Activated CD4-positive, alpha-beta T cell treated with anti-CD3 and anti-CD28 coated beads, Interleukin-2, amount 50 U/mL, for 24 hours (primary cell): ENCODE data around the gene SUPT5H.

Experiments used
- DNase-seq, 2 donors: peaks; one replicate each; pipeline ENCODE4 v3.0.0-alpha.2; 2020; ENCODE audit warnings: low read depth in 1 of 2, low spot score in 1 of 2

Gene SUPT5H

DNA sequence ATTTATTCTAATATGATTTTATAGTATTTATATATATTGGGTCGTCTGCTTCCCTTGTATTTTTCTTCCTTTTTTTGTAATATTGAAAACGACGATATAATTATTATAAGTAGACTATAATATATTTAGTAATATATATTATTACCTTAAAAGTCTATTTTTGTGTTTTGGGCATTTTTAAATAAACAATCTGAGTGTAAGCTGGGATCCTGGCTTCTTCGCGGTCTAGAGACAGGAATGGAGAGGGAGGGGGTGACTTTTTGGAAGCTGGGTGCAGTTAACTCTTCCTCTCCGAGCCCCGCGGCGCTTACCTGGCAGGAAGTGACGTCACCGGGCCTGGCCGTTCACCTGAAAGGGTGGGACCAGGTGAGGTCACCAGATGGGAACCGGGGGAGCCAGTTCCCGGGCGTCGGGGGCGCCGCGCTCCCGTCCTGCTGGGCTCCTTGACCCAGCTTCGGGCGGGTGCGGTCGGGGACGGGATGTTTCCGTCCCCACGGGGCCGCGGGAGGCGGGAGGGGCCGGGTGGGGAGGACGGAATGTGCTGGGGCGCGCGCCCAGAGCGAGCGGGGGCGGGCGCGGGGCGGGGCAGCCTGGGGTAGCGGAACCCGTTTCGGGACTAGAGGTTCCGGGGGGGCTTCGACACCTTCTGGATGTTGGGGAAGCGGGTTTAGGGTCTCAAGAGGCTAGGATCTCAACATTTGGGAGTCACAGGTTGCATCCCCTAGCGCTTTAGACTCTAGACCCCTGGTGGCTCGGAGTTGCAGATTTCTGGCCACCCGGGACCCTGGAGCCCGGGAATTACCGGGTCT lies 36.0 kb upstream of the SUPT5H start:
- DNase-seq: peak in 1 of 2 donors; percentile 65

DNA sequence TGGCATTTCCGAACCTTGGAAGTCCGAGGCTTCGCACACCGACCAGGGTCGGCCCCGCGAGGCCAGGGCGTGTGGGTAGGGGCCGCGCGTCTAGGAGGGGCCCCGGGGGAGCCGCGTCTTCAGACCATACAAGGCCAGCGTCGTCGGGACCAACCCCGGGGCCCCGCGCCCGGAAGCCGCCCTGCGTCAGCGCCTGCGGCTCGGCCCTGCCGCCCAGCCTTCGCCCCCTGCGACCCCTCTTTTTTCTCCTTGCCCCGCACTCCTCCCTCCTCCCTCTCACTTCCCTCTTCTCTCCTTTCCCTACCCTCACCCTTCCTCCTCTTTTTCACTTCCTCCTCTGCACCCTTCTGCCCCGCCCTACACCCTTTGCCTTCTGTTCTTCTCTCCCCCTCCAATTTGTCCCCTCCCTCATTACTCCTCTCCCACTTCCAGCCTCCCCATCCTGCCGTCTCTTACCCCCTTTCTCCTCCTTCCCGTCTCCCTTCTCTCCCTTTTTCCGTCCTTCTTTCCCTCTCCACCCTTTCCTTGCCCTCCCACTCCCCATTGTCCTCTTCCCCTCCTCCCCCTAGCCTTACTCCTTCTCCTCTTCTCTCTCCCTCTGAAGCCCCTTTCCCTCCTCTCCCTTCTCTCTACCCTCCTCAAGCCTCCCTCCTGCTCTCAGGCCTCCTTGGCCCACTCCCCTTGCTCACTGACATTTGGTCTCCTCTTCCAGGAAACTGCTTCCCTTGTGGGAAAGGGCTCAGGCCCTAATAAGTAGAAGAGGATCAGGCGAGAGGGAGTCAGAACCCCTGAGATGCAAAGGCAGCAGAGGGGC lies 35.2 kb upstream of the SUPT5H start:
- DNase-seq: no peak

DNA sequence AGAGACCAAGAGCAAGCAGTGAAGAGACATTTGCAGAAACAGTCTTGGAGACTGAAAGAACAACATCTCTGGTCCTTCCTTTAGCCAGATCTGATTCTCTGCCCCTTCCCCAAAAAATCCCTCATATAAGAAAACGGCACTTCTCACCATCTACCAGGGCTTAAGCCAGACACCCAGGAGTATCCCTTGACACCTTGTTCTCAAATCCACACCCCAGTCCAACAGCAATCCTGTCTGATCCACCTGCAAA lies 34.6 kb upstream of the SUPT5H start:
- DNase-seq: no peak

DNA sequence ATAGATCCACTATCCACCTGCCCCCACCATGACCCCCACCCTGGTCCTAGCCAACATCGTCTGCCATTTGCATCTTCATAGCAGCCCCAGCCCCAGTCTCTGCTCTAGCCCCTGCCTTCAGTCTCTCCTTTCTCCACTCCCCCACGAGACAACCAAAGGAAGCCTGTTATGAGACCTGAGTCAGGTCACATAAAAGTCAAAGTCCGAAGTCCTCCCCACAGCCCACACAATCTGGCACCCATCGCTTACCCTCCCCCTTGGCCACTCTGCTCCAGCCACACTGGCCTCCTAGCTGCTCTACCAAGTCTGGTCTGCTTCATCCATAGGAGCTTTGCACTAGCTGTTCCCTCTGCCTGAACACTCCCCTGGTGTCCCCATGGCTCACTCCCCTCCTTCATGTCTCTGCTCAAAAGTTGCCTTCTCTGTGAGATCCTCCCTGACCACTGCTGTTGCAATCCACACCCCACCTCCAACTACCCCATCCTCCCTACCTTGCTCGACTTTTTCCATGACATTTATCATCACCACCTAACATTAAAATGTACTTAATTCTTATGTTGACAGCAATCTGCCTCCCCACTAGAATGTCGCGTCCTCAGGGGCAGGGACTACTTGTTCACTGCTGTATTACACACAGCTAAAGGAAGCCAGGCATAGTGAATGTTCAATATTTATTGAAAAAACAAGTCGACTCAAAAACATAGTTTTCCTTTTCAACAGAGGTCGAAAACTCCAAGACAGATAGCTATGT lies 34.1 kb upstream of the SUPT5H start:
- no peak for DNase-seq

DNA sequence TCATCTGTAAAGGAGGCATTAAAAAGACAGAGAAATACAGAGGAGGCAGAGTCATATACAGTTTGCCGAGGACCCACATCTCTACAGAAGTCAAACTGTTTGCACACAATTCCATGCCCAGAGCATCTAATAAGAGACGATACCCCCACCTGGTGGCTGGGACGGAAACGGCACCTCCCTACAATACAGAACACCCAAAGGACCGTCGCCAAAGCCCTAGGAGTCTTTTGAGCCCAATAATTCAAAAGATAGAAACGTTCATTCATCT lies 33.6 kb upstream of the SUPT5H start:
- peak; percentile 69 to 91 for DNase-seq

DNA sequence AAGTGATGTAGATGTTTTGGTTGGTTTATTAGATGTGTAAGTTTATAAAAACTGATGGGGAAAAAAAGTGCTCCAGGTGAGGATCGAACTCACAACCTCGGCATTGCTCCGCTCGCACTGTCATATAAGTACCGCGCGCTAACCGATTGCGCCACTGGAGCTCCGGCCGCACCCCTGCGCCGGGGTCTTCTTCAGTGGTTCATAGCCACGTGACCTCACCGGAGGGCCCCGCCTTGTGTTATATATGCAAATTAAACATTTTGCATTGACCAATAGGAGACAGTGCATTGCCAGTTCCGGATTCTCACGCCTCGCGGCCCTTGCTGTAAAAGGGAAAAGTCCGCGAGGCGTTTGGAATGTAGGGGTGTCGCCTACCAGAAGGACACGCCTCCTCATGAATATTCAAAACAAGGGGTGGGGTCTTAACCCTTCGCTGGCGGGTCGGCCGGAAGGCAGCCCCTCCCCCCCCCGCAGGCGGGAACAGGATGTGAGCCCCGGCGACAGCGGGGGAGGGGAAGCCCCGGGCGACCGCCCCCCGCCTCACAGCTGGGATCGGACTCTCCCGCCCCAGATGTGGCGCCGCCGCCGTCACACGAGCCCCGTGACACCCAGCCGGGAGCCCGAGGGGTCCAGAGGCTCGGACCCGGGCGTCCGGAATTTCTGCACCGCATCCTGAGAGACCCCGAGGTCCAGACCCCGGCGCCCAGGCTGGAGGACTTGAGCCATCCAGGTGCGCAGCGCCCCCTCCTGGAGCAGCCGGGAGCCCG lies 33.1 kb upstream of the SUPT5H start, which contains the start of gene PLEKHG2:
Gene PLEKHG2, plus strand, starts transcription at position 570 of the 767 bp plus-strand sequence. CDS start 1,418 bp downstream, outside the sequence.
- DNase-seq: peak; percentile 96 to 100

DNA sequence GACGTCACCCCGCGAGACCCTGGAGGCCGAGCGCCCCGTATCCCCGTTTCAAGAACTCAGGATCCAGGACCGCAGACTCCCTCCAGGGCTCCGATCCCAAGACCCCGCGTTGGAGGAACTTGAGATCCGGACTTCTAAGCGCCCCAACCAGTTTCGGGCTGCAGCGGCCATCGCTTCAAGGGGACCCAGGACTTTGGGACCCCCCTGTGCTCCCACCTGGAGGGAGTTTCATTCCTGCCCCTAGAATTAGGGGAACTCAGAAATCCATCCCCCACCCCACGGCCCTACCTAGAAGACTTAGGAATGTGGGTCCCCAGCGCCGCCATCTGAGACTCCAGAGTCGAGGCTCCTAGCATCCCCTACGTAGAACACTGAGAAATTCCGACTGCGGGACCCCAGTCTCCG lies 32.5 kb upstream of the SUPT5H start:
- no peak for DNase-seq

DNA sequence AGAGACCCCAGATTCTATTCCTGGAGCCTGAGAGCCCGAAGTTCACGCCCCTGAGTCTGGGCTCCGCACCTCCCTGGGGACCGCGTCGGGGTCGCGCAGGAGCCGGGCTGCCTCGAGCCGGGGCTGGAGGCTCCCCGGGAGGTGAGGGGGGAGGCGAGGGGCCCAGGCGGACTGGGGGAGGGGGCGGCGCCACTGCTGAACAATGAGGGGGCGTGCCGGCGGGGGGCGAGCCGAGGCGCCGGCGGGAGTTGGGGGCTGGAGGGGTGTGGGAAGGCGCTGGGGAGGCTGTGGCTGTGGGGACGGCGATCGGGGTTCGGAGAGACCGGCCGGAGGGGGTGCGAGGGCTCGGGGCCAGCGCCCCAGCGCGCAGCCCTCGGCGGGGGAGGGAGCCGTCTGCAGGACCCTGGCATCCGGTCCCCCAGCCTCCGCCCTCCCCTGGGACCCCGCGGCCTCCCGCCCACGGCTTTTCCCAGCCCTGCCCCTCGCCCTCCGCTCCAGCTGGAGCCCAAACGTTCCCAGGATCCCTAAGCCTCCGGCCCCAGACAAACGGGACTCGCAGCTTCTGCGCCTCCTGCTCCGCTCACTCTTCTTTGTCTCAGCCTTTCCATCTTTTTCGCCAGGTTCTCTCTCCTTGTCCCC lies 32.0 kb upstream of the SUPT5H start:
- no peak for DNase-seq

DNA sequence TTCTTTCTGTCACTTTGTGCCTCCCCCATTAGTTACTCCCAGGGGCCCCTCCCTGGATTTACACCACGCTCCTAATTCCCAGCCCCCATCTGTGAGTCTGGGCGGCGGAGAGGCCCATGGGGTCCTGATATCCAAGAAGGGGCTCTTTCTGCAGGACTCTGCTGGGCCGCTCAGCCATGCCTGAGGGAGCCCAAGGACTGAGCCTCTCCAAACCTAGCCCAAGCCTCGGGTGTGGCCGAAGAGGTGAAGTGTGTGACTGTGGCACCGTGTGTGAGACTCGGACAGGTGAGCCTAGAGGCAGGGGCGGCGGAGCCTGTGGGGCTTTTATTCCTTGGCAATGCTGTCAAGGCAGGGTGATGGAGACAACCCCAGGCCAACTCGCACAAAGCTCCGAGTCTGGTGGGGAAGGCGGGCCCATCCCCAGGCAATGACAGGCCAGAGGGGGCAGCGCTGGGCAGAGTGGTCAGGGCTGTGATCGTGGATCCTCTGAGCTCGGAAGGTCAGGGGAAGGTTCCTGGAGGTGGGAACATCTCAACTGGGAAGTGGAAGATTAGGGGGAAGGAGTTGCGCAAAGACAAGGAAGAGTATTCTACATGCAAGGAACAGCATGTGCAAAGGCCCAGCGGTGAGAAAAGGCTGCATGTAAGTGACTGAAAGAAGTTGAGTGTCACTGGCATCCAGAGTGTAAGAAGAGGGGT lies 31.3 kb upstream of the SUPT5H start:
- no peak for DNase-seq

DNA sequence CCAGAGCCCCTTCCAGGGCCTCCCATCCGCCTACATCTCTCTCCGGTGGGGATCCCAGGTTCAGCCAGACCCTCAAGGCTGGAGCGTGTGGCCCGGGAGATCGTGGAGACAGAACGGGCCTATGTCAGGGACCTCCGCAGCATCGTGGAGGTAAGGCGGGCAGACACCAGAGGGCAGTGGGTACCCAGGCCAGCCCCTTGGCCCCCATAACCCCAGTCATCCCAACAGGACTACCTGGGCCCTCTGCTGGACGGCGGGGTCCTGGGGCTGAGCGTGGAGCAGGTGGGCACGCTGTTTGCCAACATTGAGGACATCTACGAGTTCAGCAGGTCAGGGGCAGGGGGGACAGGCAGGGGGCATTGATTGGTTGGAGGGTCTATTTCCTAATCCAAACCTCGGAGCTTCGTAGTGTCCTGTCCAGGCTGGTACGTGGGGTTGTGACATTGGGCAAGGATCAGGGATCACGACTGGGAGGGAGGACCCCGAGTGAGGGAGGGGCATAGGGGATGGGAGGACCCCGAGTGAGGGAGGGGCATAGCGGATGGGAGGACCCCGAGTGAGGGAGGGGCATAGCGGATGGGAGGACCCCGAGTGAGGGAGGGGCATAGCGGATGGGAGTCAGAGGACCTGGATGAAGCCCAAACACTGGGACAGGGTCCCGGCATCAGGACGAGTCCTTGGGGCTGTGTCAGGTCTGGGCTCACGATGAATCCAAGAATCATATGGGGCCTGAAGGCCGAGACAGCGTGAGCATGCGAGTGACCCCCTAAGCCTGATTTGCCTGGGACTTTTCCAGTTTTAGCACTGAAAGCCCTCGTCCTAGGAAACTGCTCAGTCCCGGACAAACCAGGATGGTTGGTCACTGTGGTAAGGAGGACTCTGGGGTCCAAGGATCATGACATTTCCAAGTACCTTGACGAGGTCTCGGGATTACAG lies 30.0 kb upstream of the SUPT5H start:
- no peak for DNase-seq

DNA sequence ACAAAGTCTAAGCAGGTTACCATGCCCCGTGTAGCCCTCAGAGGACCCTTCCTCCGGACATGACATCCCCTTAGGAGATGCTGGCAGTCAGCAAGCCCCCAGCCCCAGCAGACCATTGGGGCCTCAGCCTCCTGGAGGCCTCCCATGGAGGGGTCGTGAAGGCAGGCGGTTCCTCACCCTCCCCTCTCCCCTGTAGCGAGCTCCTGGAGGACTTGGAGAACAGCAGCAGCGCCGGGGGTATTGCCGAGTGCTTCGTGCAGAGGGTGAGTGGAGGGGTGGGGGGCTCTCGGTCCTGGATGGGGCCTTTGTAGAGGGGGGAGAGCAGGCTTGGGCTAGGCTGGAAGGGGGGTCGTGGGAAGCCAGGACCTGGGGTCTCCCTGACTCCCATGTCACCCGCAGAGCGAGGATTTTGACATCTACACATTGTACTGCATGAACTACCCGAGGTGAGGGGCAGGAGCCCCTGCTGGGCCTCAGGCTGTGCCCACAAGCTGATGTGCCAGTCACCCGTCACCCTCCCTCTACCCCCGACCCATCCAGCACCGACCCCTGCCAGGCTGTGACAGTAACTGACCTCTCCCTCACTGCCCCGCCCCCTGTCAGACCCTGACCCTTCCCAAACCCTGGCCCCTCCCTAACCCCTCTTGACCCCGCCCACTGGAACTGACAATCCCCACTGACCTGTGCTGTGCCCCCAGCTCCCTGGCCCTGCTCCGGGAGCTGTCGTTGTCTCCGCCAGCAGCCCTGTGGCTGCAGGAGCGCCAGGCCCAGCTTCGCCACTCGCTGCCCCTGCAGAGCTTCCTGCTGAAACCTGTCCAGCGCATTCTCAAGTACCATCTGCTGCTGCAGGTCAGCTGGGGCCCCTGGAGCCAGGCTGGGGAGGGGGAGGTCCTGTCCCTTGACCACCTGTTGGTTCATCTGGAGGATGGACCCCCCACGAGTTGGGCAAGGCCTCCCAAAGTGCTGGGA lies 28.9 kb upstream of the SUPT5H start:
- no peak for DNase-seq

DNA sequence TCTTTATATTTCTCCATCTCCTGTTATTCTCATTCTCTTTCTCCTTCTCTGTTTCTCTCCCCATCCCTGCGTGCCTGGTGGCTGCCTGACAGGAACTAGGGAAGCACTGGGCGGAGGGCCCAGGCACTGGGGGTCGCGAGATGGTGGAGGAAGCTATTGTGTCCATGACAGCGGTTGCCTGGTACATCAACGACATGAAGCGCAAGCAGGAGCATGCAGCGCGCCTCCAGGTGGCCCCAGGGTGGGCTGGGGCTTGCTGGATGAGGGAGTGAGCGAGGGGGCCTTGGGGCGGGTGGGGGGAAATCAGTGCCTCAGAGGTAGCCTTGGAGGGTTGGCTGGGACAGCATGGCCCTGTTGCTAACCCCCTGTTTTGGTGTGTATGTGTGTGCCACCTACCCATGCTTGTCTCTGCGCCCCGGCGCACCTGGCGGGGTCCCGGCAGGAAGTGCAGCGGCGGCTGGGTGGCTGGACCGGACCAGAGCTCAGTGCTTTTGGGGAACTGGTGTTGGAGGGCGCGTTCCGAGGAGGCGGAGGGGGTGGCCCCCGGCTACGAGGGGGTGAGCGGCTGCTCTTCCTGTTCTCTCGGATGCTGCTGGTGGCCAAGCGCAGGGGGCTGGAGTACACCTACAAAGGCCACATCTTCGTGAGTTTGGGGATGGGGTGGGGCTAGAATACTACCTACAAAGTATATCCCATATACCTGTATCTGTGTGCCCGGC lies 27.8 kb upstream of the SUPT5H start:
- no peak for DNase-seq

DNA sequence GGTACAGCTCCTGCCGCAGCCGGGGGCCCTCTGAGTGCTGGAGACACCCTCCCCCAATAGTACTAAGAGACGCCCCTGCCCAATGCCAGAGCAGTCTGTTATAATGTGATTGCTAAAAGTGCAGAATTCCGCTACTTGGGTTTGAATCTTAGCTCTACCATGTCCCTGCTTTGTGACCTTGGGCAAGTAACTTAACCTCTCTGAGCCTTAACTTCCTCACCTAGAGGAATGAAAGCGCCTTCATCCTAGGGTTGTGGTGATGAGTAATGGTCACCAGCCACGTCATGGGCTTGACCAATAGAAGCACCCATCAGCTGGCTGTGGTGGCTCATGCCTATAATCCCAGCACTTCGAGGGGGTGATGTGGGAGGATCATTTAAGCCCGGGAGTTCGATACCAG lies 26.4 kb upstream of the SUPT5H start:
- DNase-seq: no peak

DNA sequence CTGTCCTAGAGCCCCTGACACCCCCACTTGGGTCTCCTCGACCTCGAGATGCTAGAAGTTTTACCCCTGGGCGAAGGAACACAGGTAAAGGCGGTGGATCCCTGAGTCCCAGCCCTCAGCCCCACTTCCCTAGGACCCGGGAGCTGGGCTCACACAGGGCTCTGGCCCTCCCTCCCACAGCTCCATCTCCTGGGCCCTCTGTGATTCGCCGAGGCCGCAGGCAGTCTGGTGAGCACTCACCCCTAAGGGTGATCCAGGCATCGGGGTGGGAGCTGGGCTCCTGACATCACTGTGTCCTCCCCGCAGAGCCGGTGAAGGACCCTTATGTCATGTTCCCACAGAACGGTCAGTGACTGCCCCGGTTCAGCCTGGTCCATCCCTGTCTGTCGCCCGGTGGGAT lies 24.6 kb upstream of the SUPT5H start:
- no peak for DNase-seq

DNA sequence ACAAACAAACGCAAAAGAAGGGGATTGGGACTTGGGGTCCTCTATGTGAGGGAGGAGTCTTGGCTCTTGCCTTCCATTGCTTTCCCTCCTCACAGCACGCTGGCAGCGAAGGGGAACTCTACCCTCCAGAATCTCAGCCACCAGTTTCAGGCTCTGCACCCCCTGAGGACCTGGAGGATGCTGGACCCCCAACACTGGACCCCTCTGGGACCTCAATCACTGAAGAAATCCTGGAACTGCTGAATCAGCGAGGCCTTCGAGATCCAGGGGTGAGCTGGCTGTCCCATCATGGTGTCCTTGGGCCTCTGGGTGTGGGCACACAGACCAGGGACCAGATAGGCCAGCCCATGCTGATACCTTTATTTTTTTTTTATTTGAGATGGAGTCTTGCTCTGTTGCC lies 23.4 kb upstream of the SUPT5H start:
- no peak for DNase-seq

DNA sequence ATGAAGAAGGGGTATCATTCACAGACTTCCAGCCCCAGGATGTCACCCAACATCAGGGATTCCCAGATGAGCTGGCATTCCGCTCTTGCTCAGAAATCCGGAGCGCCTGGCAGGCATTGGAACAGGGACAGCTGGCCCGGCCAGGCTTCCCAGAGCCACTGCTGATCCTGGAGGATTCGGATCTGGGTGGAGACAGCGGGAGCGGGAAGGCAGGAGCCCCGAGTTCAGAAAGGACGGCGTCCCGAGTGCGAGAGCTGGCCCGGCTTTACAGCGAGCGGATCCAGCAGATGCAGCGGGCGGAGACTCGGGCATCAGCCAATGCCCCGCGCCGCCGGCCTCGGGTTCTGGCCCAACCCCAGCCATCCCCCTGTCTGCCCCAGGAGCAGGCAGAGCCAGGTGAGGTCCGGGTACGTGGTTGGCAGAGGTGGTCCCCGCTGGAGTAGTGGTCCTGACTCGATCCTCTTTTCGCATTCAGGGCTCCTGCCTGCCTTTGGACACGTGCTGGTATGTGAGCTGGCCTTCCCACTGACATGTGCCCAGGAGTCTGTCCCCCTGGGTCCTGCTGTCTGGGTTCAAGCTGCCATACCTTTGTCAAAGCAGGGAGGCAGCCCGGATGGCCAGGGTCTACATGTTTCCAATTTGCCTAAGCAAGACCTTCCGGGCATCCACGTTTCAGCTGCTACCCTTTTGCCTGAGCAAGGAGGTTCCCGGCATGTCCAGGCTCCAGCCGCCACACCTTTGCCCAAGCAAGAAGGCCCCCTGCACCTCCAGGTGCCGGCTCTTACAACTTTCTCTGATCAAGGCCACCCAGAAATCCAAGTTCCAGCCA lies 21.9 kb upstream of the SUPT5H start:
- DNase-seq: no peak

DNA sequence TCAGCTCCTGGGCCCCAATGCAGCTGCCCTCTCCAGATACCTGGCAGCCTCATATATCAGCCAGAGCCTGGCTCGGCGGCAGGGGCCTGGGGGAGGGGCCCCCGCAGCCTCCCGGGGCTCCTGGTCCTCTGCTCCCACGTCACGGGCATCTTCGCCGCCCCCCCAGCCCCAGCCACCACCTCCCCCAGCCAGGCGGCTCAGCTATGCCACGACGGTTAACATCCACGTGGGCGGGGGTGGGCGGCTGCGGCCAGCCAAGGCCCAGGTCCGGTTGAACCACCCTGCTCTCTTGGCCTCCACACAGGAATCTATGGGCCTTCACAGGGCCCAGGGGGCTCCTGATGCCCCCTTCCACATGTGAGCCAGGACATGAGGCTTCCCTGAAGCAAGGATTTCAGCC lies 20.4 kb upstream of the SUPT5H start:
- DNase-seq: no peak
